K562 (cell line): ENCODE results near the gene CRIM1. TPM values are rescaled to one million over a fixed set of nuclear protein-coding genes. Genes with fewer than 3 reads are reported as not detected.

Experiments
- ATAC-seq: fragments of 200-7000 bp; cut with Tn5 transposase; 3 replicates; pipeline ENCODE4 v1.9.1; 2020; ENCODE audit warnings: moderate library complexity
- BruUV-seq: library from RNA; stranded (reverse); fragments of 400-500 nt; replicated peaks from 2 replicates; lab custom pipeline; 2021; lab: Mats Ljungman, UMichigan
- CTCF ChIA-PET: fragments of 300-600 bp; formaldehyde crosslinking; extraction: SDS; loops from one replicate; lab custom pipeline; 2021; ENCODE audit warnings: low intra/inter-chr PET ratio; lab: Yijun Ruan, JAX
- POLR2A ChIA-PET: fragments of 300-600, 350-650 bp; sonication (Branson Sonifier 250); formaldehyde crosslinking; extraction: SDS; loops from one replicate; lab custom pipeline; 2021; ENCODE audit warnings: antibody characterized with exemption, inconsistent platforms; lab: Yijun Ruan, JAX
- DNase-seq, 4 experiments: peaks; one replicate each; pipeline versions ENCODE4 v3.0.0 to v3.0.0-alpha.2; 2011 to 2018; ENCODE audit warnings: low spot score in 3 of 4, mixed read lengths in 3 of 4; ENCODE audit errors: extremely low read depth in 1 of 4
- FAIRE-seq: peaks from 2 replicates; lab custom pipeline; 2011; peaks lifted over from hg19 to GRCh38; lab: Jason Lieb, UNC
- H2AFZ ChIP-seq: 2 replicates; pipeline ENCODE4 v1.6.0; 2011; ENCODE audit warnings: low read depth, low read length, control low read depth, inconsistent platforms
- H3K27ac ChIP-seq: fragments of 200-600 bp; 3 replicates; pipeline ENCODE4 v1.8.0; 2011; ENCODE audit warnings: low read depth, mild to moderate bottlenecking, control low read depth, inconsistent platforms, low read length, moderate library complexity, mixed read lengths; ENCODE audit errors: extremely low read depth
- H3K27me3 ChIP-seq, 2 experiments: fragments of 300-600 bp in 1 of 2; 2 replicates in 1 of 2; 3 replicates in 1 of 2; pipeline versions ENCODE4 v1.6.0 to v1.8.0; 2011; ENCODE audit warnings: inconsistent platforms in 2 of 2, low read length in 2 of 2, mild to moderate bottlenecking in 1 of 2, mixed read lengths in 1 of 2, moderate library complexity in 1 of 2; ENCODE audit not compliant: control insufficient read depth in 2 of 2, insufficient read depth in 2 of 2
- H3K36me3 ChIP-seq: fragments of 300-600 bp; 3 replicates; pipeline ENCODE4 v1.8.0; 2011; ENCODE audit warnings: mild to moderate bottlenecking, low read length, inconsistent platforms; ENCODE audit not compliant: control insufficient read depth, insufficient read depth
- H3K4me1 ChIP-seq, 2 experiments: fragments of 200-600 bp in 1 of 2; replicated peaks in 1 of 2; 2 replicates in 1 of 2; 3 replicates in 1 of 2; pipeline versions ENCODE4 v1.5.1 to v1.8.0; 2011; ENCODE audit warnings: inconsistent platforms in 2 of 2, low read length in 2 of 2, mild to moderate bottlenecking in 1 of 2, mixed read lengths in 1 of 2, moderate library complexity in 1 of 2; ENCODE audit not compliant: control insufficient read depth in 2 of 2, insufficient read depth in 2 of 2
- H3K4me2 ChIP-seq: 2 replicates; pipeline ENCODE4 v1.6.1; 2011; ENCODE audit warnings: low read length, control low read depth, inconsistent platforms, mixed read lengths; ENCODE audit not compliant: insufficient read depth
- H3K4me3 ChIP-seq: fragments of 200-600 bp; sonication (generic), shearing (Covaris generic); 2 replicates; pipeline ENCODE4 v1.5.1; 2016; ENCODE audit warnings: control low read depth, inconsistent platforms
- H3K79me2 ChIP-seq: fragments of 200-600 bp; 3 replicates; pipeline ENCODE4 v1.8.0; 2011; ENCODE audit warnings: low read length, inconsistent platforms; ENCODE audit not compliant: control insufficient read depth, insufficient read depth
- H3K9ac ChIP-seq, 2 experiments: 2 replicates each; pipeline versions ENCODE4 v1.6.0 to v1.6.1; 2011; ENCODE audit warnings: low read depth in 2 of 2, low read length in 2 of 2, control low read depth in 1 of 2, inconsistent platforms in 1 of 2, mild to moderate bottlenecking in 1 of 2, mixed read lengths in 1 of 2; ENCODE audit not compliant: insufficient read depth in 1 of 2
- H3K9me1 ChIP-seq: one replicate; pipeline ENCODE4 v1.6.0; 2011; ENCODE audit warnings: inconsistent platforms, mild to moderate bottlenecking, low read length, moderate library complexity; ENCODE audit not compliant: control insufficient read depth, insufficient read depth
- H3K9me3 ChIP-seq: replicated peaks from 2 replicates; pipeline ENCODE4 v1.5.1; 2011; ENCODE audit warnings: low read depth, low read length, inconsistent platforms; ENCODE audit not compliant: control insufficient read depth, insufficient read depth
- H4K20me1 ChIP-seq: replicated peaks from 2 replicates; pipeline ENCODE4 v1.6.1; 2011; ENCODE audit warnings: low read length, inconsistent platforms, mixed read lengths; ENCODE audit not compliant: control insufficient read depth, insufficient read depth
- CCNT2 ChIP-seq: IDR thresholded peaks from 2 replicates; pipeline ENCODE4 v1.6.1; 2011; ENCODE audit warnings: borderline replicate concordance, low read depth, mild to moderate bottlenecking, moderate library complexity, mixed read lengths, low read length; ENCODE audit not compliant: insufficient read length; ENCODE audit errors: extremely low read depth
- MYNN ChIP-seq, 2 experiments: sonication (generic); formaldehyde crosslinking in 1 of 2; IDR thresholded peaks; 2 replicates each; pipeline versions ENCODE4 v1.5.0 to v1.6.1; 2016 to 2020; ENCODE audit warnings: antibody characterized with exemption in 1 of 2, missing genetic modification reagents in 1 of 2
- SMAD1 ChIP-seq: fragments of 150-350 bp; IDR thresholded peaks from 2 replicates; pipeline ENCODE4 v1.6.1; 2014; ENCODE audit warnings: low read length, low read depth; ENCODE audit not compliant: partially characterized antibody
- THRAP3 ChIP-seq: fragments of 450-650 bp; IDR thresholded peaks from 2 replicates; pipeline ENCODE4 v1.6.1; 2016; ENCODE audit warnings: mild to moderate bottlenecking, inconsistent platforms, borderline replicate concordance
- ZNF184 ChIP-seq: sonication (generic); formaldehyde crosslinking; IDR thresholded peaks from 2 replicates; pipeline ENCODE4 v1.5.0; 2020; ENCODE audit warnings: missing genetic modification reagents
- WGBS: fragments of 100-300 bp; shearing (Covaris generic); methylation state at CpG from one replicate; pipeline ENCODE4 v1.1.6; 2016; ENCODE audit warnings: low coverage, mixed read lengths; ENCODE audit not compliant: insufficient coverage; ENCODE audit errors: missing lambda C conversion rate; 5-methylcytosine and 5-hydroxymethylcytosine counted together
- in situ Hi-C: fragments of 300-500 bp; cut with MboI; formaldehyde crosslinking; loops from 4 replicates; pipeline ENCODE4 v1.15.0; 2018; ENCODE audit warnings: inconsistent platforms, mixed read lengths
- intact Hi-C: fragments of 100-400 bp; cut with micrococcal nuclease; formaldehyde crosslinking; loops from 2 replicates; pipeline ENCODE4 v1.14.2; 2022
- polyA plus RNA-seq, 8 experiments: library from polyadenylated mRNA; depleted of rRNA in 4 of 8; stranded (reverse) in 5 of 8; unstranded in 3 of 8; fragments of >200 nt; fragmentation: Nextera tagmentation in 2 of 8; fragmentation: Illumina TruSeq in 1 of 8; extraction: Ambion mirVana in 2 of 8; extraction: Trizol in 1 of 8; gene quantifications; 2 replicates each; pipeline versions ENCODE4 v1.2.1 to v1.2.3, GENCODE V29; 2011 to 2014; ENCODE audit warnings: inconsistent platforms in 1 of 8, missing spikeins in 1 of 8
- total RNA-seq, 7 experiments: library from RNA; depleted of rRNA in 6 of 7; stranded (reverse); fragments of >200 nt in 6 of 7; fragmentation: Illumina TruSeq in 2 of 7; extraction: Trizol in 2 of 7; gene quantifications; 2 replicates each; pipeline versions ENCODE4 v1.2.1 to v1.2.3, GENCODE V29; 2011 to 2021; ENCODE audit warnings: low replicate concordance in 1 of 7
- TF ChIP-seq, protein P1 (sequence below): sonication (generic); formaldehyde crosslinking; IDR thresholded peaks from 2 replicates; pipeline ENCODE4 v1.8.1; 2023; ENCODE audit warnings: mild to moderate bottlenecking, missing genetic modification reagents
- TF ChIP-seq, protein P2 (sequence below): sonication (generic); formaldehyde crosslinking; IDR thresholded peaks from 2 replicates; pipeline ENCODE4 v1.8.0; 2022; ENCODE audit warnings: missing genetic modification reagents, mild to moderate bottlenecking, borderline replicate concordance
- TF ChIP-seq, protein P3 (sequence below): sonication (generic); formaldehyde crosslinking; IDR thresholded peaks from 2 replicates; pipeline ENCODE4 v1.8.1; 2023; ENCODE audit warnings: mild to moderate bottlenecking, missing genetic modification reagents
- TF ChIP-seq, protein P4 (sequence below): fragments of 450-650 bp; IDR thresholded peaks from 2 replicates; pipeline ENCODE4 v1.6.1; 2014; ENCODE audit warnings: low read depth, mild to moderate bottlenecking, moderate library complexity, borderline replicate concordance

The CRIM1 gene
- total and polyA plus RNA-seq, 9 of the 15 experiments (the other 6 are each of a cell fraction or from before 2014, with no cell fraction given), result 0.01 to 0.36 (median 0.06) TPM; not detected in 1

DNA sequence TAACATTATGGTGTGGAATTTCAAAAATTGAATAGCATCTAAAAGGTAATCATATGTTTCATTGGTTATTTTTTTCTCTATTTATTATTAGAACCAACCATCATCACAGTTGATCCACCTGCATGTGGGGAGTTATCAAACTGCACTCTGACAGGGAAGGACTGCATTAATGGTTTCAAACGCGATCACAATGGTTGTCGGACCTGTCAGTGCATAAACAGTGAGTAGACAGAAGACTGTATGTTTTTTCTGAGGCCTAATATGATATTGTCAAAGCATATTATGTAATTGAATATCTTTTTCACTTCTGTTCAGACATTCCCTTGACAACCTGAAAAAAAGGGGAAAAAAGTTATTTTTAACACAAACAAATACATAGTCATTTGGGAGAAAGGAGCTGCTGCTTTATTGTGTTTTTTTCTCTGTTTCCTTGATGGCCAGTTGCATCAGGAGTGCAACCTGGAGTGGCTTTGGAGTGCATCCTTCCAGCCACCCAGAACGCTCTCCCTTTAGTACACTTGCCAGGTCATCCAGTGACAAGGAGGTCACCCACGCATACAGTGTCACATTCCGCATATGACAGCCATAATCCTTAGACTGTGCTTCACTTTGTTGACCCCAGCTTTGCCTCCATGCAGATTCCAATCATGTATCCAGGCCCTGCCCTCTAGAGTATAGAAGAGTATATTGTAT lies 143.7 kb downstream of the CRIM1 start (continued):
- TF ChIP-seq, protein P1, sequence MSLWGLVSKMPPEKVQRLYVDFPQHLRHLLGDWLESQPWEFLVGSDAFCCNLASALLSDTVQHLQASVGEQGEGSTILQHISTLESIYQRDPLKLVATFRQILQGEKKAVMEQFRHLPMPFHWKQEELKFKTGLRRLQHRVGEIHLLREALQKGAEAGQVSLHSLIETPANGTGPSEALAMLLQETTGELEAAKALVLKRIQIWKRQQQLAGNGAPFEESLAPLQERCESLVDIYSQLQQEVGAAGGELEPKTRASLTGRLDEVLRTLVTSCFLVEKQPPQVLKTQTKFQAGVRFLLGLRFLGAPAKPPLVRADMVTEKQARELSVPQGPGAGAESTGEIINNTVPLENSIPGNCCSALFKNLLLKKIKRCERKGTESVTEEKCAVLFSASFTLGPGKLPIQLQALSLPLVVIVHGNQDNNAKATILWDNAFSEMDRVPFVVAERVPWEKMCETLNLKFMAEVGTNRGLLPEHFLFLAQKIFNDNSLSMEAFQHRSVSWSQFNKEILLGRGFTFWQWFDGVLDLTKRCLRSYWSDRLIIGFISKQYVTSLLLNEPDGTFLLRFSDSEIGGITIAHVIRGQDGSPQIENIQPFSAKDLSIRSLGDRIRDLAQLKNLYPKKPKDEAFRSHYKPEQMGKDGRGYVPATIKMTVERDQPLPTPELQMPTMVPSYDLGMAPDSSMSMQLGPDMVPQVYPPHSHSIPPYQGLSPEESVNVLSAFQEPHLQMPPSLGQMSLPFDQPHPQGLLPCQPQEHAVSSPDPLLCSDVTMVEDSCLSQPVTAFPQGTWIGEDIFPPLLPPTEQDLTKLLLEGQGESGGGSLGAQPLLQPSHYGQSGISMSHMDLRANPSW (CRISPR knock-in tag), result no peak
- TF ChIP-seq, protein P2, sequence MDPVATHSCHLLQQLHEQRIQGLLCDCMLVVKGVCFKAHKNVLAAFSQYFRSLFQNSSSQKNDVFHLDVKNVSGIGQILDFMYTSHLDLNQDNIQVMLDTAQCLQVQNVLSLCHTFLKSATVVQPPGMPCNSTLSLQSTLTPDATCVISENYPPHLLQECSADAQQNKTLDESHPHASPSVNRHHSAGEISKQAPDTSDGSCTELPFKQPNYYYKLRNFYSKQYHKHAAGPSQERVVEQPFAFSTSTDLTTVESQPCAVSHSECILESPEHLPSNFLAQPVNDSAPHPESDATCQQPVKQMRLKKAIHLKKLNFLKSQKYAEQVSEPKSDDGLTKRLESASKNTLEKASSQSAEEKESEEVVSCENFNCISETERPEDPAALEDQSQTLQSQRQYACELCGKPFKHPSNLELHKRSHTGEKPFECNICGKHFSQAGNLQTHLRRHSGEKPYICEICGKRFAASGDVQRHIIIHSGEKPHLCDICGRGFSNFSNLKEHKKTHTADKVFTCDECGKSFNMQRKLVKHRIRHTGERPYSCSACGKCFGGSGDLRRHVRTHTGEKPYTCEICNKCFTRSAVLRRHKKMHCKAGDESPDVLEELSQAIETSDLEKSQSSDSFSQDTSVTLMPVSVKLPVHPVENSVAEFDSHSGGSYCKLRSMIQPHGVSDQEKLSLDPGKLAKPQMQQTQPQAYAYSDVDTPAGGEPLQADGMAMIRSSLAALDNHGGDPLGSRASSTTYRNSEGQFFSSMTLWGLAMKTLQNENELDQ (CRISPR knock-in tag), result no peak
- no peak for TF ChIP-seq ZNF184 (CRISPR knock-in tag)

DNA sequence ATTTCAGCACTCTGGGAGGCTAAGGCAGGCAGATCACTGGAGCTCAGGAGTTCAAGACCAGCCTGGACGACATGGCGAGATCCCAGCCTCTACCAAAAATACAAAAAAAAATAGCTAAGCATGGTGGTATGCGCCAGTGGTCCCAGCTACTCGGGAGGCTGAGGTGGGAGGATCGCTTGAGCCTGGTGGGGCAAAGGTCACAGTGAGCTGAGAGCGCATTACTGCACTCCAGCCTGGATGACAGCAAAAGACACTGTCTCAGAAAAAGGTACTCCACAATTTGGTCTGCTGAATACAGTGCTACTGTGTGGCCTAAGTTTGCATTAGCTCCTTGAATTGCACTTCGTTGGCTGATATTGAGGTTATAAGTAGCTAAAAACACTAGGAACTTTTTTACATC lies 144.5 kb downstream of the CRIM1 start:
- Histone ChIP-seq H3K4me1 (no peaks in the 10 kb centered on the region; a peak in 1 of 5 replicates), H2AFZ (no peak overlapping the region), H3K9me3 (no peaks in the 10 kb centered on the region), H3K79me2 (no peaks in the 10 kb centered on the region), H3K4me3 (no peak overlapping the region), H3K27ac (no peak overlapping the region), H3K27me3 (peaks cover 0 to 8% of the 10 kb centered on the region in 2 experiments; a peak in 2 of 5 replicates), H3K9ac (no peak overlapping the region), H3K9me1 (no peaks in the 10 kb centered on the region), H4K20me1 (no peaks in the 10 kb centered on the region), H3K36me3 (no peaks in the 10 kb centered on the region), H3K4me2 (no peak overlapping the region)
- POLR2A ChIA-PET, result interaction anchor here (0.6 to 1.2 kb wide), 2 partner anchors 8 to 10 kb away, joined by 3 to 5 read pairs; no protein-coding TSS in a partner anchor
- CTCF ChIA-PET, result no interaction called here
- DNase-seq, result no peak
- 10% methylated on average over 7 of the region's 7 CpGs for whole genome bisulfite sequencing
- BruUV-seq, result no TSS peak
- no peak for ATAC-seq
- FAIRE-seq, result no peak
- intact Hi-C loops (no loop called here), in situ Hi-C loops (no loop called here)
- TF ChIP-seq, protein P3, sequence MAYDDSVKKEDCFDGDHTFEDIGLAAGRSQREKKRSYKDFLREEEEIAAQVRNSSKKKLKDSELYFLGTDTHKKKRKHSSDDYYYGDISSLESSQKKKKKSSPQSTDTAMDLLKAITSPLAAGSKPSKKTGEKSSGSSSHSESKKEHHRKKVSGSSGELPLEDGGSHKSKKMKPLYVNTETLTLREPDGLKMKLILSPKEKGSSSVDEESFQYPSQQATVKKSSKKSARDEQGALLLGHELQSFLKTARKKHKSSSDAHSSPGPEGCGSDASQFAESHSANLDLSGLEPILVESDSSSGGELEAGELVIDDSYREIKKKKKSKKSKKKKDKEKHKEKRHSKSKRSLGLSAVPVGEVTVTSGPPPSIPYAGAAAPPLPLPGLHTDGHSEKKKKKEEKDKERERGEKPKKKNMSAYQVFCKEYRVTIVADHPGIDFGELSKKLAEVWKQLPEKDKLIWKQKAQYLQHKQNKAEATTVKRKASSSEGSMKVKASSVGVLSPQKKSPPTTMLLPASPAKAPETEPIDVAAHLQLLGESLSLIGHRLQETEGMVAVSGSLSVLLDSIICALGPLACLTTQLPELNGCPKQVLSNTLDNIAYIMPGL, result no peak
- TF ChIP-seq THRAP3, result no peak
- TF ChIP-seq CCNT2, result no peak
- TF ChIP-seq MYNN (IDR thresholded peaks at IDR 0.05), result no peak
- no peak for TF ChIP-seq MYNN (CRISPR knock-in tag; IDR thresholded peaks at IDR 0.05)
- no peak for TF ChIP-seq SMAD1
- TF ChIP-seq, protein P4, sequence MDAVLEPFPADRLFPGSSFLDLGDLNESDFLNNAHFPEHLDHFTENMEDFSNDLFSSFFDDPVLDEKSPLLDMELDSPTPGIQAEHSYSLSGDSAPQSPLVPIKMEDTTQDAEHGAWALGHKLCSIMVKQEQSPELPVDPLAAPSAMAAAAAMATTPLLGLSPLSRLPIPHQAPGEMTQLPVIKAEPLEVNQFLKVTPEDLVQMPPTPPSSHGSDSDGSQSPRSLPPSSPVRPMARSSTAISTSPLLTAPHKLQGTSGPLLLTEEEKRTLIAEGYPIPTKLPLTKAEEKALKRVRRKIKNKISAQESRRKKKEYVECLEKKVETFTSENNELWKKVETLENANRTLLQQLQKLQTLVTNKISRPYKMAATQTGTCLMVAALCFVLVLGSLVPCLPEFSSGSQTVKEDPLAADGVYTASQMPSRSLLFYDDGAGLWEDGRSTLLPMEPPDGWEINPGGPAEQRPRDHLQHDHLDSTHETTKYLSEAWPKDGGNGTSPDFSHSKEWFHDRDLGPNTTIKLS, result no peak
